Measurements from ENCODE around the gene CGNL1.

DNA sequence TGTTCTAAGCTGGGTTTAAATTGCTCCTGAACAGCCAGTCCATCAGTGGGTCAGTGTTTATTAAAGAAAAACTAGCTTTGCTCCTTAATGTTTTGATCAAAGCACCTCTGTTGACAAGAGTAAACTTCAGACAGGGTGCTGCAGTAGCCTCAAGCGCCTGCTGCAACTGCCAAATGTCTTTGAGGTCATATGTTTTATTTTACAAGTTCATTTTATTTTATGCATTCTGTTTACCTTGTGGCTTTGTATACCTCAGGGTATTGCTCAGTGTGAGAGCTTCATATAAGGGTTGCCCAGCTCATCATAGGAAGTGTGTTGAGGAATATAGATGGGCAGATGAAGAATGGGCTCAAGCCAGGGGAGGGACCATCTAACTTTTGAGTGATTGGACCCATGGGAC lies 223.9 kb downstream of the CGNL1 start:
- TF ChIP-seq POLR2A (IDR thresholded peaks at IDR 0.05) (no peak), CTCF (IDR thresholded peaks at IDR 0.05) (no peak)
